Fibroblast of mammary gland (primary cell): ENCODE results near the gene CPT1C.

Experiments
- DNase-seq: peaks from one replicate; pipeline ENCODE4 v3.0.0-alpha.2; 2010; ENCODE audit warnings: low read depth
- H3K4me3 ChIP-seq: 2 replicates; pipeline ENCODE4 v1.5.1; 2011; ENCODE audit warnings: low read depth, mild to moderate bottlenecking, low read length, moderate library complexity; ENCODE audit not compliant: control insufficient read depth
- TF ChIP-seq, protein P1 (sequence below): conservative IDR thresholded peaks from 2 replicates; pipeline ENCODE4 v1.5.1; 2011; ENCODE audit warnings: low read depth, low read length, inconsistent platforms; ENCODE audit not compliant: control insufficient read depth, insufficient read depth

The CPT1C gene

DNA sequence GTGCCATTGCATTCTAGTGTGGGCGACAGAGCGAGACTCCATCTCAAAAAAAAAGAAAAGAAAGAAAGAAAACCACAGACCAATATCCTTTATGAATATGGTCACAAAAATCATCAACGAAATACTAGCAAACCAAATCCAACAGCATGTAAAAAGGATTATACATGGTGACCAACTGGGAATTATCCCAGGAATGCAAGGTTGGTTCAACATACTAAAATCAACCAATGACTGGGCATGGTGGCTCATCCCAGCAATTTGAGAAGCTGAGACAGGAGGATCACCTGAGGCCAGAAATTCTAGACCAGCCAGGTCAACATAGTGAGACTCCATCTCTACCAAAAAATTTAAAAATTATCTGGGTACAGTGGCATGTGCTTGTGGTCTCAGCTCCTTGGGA lies 65.0 kb downstream of the CPT1C start:
- TF ChIP-seq, protein P1, sequence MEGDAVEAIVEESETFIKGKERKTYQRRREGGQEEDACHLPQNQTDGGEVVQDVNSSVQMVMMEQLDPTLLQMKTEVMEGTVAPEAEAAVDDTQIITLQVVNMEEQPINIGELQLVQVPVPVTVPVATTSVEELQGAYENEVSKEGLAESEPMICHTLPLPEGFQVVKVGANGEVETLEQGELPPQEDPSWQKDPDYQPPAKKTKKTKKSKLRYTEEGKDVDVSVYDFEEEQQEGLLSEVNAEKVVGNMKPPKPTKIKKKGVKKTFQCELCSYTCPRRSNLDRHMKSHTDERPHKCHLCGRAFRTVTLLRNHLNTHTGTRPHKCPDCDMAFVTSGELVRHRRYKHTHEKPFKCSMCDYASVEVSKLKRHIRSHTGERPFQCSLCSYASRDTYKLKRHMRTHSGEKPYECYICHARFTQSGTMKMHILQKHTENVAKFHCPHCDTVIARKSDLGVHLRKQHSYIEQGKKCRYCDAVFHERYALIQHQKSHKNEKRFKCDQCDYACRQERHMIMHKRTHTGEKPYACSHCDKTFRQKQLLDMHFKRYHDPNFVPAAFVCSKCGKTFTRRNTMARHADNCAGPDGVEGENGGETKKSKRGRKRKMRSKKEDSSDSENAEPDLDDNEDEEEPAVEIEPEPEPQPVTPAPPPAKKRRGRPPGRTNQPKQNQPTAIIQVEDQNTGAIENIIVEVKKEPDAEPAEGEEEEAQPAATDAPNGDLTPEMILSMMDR = no peak
- H3K4me3 ChIP-seq = no peak overlapping the region
- no peak for DNase-seq

DNA sequence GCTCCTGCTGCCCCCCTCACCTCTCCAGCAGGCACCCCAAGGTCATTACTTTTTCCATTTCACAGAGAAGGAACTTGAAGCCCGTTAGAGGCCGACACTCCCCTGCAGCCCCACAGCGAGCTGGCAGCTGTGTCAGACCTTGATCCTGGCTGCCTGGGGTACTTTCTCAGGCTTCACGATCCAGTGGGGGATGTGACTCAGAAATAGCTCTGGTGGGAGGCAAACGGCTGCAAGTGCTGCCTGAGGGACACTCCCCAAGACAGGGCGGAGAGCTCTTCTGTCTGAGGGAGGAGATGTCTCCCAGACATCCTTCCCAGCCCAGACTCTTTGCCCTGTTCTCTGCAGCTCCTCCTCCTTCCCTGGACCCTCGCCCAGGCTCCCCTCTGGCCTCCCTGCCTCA lies 67.4 kb downstream of the CPT1C start:
- TF ChIP-seq, protein P1 = no peak
- no peak overlapping the region for H3K4me3 ChIP-seq
- peak; percentile 81 for DNase-seq

DNA sequence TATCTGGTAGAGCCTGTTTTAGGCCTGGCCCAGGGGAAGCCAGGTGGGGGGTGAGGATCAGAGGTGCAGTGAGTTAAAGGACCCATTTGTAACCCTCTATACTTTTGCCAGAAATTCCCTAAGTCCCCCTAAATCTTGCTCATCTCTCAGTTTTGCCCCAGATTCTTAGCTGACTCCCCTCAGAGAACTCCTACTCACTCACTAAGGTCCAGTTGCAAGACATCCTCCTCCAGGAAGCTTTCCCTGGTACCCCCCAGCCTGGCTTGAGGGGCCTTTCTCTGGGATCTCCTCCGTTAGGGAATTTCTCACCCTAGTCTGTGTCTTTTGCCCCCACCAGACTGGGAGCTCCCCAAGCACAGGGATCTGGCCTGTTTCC lies 70.3 kb downstream of the CPT1C start:
- TF ChIP-seq, protein P1 = no peak
- no peak for DNase-seq
- no peak overlapping the region for H3K4me3 ChIP-seq

DNA sequence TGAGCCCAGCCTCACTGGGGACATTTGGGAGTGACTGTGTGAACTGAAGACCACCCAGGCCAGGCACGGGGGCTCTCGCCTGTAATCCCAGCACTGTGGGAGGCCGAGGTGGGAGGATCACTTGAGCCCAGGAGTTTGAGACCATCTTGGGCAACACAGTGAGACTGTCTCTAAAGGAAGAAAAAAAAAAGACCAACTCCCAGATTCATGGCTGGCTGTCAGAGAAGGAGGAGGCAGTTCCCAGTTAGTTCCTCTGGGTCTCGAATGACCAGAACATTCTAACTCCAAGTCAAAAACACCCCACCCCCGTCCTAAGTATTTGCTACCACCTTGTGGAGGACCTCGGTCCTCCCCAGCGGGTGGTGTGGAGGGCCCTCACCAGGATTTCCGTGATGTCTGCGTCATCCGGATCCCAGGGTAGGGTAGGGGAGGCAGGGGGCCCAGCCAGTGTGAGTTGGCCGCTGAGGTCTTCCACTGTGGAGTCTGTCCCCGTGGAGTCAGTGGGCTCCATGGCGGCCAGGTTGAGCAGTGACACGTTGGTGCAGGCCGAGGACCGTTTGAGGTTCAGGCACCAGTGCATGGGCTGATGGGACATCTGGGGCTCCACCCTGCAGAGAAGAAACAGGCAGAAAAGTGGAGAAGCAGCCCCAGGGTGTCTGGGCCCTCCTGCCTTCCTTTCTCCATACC lies 70.9 kb downstream of the CPT1C start:
- peak; percentile 87 for DNase-seq
- TF ChIP-seq, protein P1 = peak; percentile 54
- H3K4me3 ChIP-seq = no peak overlapping the region

DNA sequence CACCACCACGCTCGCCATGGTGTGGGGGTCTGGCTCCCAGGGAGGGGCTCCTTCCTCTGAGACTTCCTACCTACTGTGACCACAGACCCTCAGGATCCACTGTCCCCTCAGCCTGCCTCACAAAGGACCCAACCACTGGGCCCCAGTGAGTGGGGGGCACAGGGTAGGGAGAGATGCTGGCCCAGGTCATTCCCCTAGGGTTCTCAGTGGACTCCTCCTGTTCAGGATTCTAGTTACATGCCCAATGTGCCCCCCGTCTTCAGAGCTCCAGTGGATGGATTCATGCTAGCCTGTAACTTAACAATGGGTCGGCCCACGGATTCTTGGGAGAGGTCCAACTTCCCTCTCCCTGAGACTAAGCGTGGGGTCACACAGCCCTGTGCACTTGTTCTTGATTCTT lies 72.3 kb downstream of the CPT1C start, which contains the start of gene TSKS:
Gene TSKS, minus strand, starts transcription at position 77 of the 400 bp plus-strand sequence. Its CDS starts 59 bp downstream, at position 18.
- H3K4me3 ChIP-seq = no peak within 1 kb of the TSS
- DNase-seq = no peak
- TF ChIP-seq, protein P1 = no peak
